WTC11 (cell line): ENCODE data around the gene TSPAN32.

Experiments used
- CTCF ChIP-seq: fragments of 200-600 bp; IDR thresholded peaks from 2 replicates; pipeline ENCODE4 v1.8.0; 2022; ENCODE audit warnings: antibody characterized with exemption
- ESRRA ChIP-seq: sonication (generic); formaldehyde crosslinking; IDR thresholded peaks from 2 replicates; pipeline ENCODE4 v1.8.1; 2022; ENCODE audit warnings: mild to moderate bottlenecking, missing genetic modification reagents, borderline replicate concordance
- FOXK1 ChIP-seq: sonication (generic); formaldehyde crosslinking; IDR thresholded peaks from 2 replicates; pipeline ENCODE4 v1.8.0; 2022; ENCODE audit warnings: mild to moderate bottlenecking, moderate library complexity, missing genetic modification reagents
- PRDM15 ChIP-seq: sonication (generic); formaldehyde crosslinking; IDR thresholded peaks from 2 replicates; pipeline ENCODE4 v1.8.0; 2022; ENCODE audit warnings: missing genetic modification reagents
- TCF7 ChIP-seq: sonication (generic); formaldehyde crosslinking; IDR thresholded peaks from 2 replicates; pipeline ENCODE4 v1.8.0; 2022; ENCODE audit warnings: mild to moderate bottlenecking, low read depth, missing genetic modification reagents, moderate library complexity

GRCh38 chr11:2268729-2269600 is 32.8 kb upstream of the TSPAN32 start:
- TF ChIP-seq CTCF = no peak
- no peak for TF ChIP-seq ESRRA
- no peak for TF ChIP-seq TCF7 (CRISPR knock-in tag)
- no peak for TF ChIP-seq PRDM15 (CRISPR knock-in tag)
- TF ChIP-seq FOXK1 (CRISPR knock-in tag) = 0 out of 2 replicates have a peak, but pooled peaks have one; percentile 25
